SK-N-MC (cell line): ENCODE results near the gene PDS5B.

ENCODE experiments used
- EZH2 ChIP-seq: fragments of 200-600 bp; sonication (generic); IDR thresholded peaks from one replicate; pipeline ENCODE4 v1.6.1; 2017; ENCODE audit warnings: antibody characterized with exemption
- FOXP2 ChIP-seq: optimal IDR thresholded peaks from 2 replicates; pipeline ENCODE3; 2011; ENCODE audit warnings: mild to moderate bottlenecking, moderate library complexity; ENCODE audit not compliant: insufficient read depth; ENCODE audit errors: extremely low read length, control extremely low read depth
- POLR2AphosphoS5 ChIP-seq: IDR thresholded peaks from 2 replicates; pipeline ENCODE4 v1.6.1; 2012; ENCODE audit warnings: mild to moderate bottlenecking, low read depth, low read length, borderline replicate concordance

- TF ChIP-seq POLR2AphosphoS5 = no peak
- no peak for TF ChIP-seq EZH2
- TF ChIP-seq FOXP2 = no peak
These were observed 166.1 kb downstream of the PDS5B start for GRCh38 chr13:32752311-32752710.
